ENCODE data around the gene SORCS2.

- no peak for TF ChIP-seq CTCF (IDR thresholded peaks at IDR 0.05)
- TF ChIP-seq POLR2A (IDR thresholded peaks at IDR 0.05): no peak
These were observed 156.9 kb downstream of the SORCS2 start for GRCh38 chr4:7348946-7349900.
